Neural cell (in vitro differentiated cells): ENCODE data around the gene PARVA. TPM values are rescaled to one million over a fixed set of nuclear protein-coding genes. Genes with fewer than 3 reads are reported as not detected.
"Not testable (repeated sequence)": the region's sequence is repeated elsewhere in the genome, so short reads cannot be mapped to it uniquely, and the experiment has no call there.

Experiments
- H2AFZ ChIP-seq: fragments of 200-600, 300-800 bp; sonication (generic), shearing (Covaris generic); 2 replicates; pipeline ENCODE4 v1.6.0; 2014; ENCODE audit warnings: low read depth, mild to moderate bottlenecking, antibody characterized with exemption, low read length, moderate library complexity
- H3F3A ChIP-seq: fragments of 200-600 bp; shearing (Covaris generic); 2 replicates; pipeline ENCODE4 v1.6.1; 2016; ENCODE audit warnings: mild to moderate bottlenecking, moderate library complexity, mixed read lengths, antibody characterized with exemption, low read length; ENCODE audit not compliant: insufficient read depth, poor library complexity, severe bottlenecking
- H3K27ac ChIP-seq: fragments of 200-600, 300-800 bp; sonication (generic), shearing (Covaris generic); 2 replicates; pipeline ENCODE4 v1.5.1; 2014; ENCODE audit warnings: mild to moderate bottlenecking, low read length, moderate library complexity
- H3K27me3 ChIP-seq: fragments of 300-800, 200-600 bp; sonication (generic), shearing (Covaris generic); 2 replicates; pipeline ENCODE4 v1.6.0; 2014; ENCODE audit warnings: mild to moderate bottlenecking, low read depth, low read length, moderate library complexity; ENCODE audit not compliant: insufficient read depth
- H3K36me3 ChIP-seq: fragments of 300-800, 200-600 bp; sonication (generic), shearing (Covaris generic); 2 replicates; pipeline ENCODE4 v1.5.1; 2014; ENCODE audit warnings: mild to moderate bottlenecking, antibody characterized with exemption, low read length, moderate library complexity; ENCODE audit not compliant: insufficient read depth
- H3K4me2 ChIP-seq: fragments of 300-800, 200-600 bp; sonication (generic), shearing (Covaris generic); 2 replicates; pipeline ENCODE4 v1.6.0; 2014; ENCODE audit warnings: mild to moderate bottlenecking, low read length
- H3K4me3 ChIP-seq: fragments of 300-800, 200-600 bp; sonication (generic), shearing (Covaris generic); 2 replicates; pipeline ENCODE4 v1.5.1; 2014; ENCODE audit warnings: mild to moderate bottlenecking, low read length, moderate library complexity
- H3K79me2 ChIP-seq: fragments of 200-600 bp; shearing (Covaris generic); replicated peaks from 2 replicates; pipeline ENCODE4 v1.6.0; 2014; ENCODE audit warnings: mild to moderate bottlenecking, low read length, moderate library complexity; ENCODE audit not compliant: insufficient read depth
- H3K9ac ChIP-seq: fragments of 300-800, 200-600 bp; sonication (generic), shearing (Covaris generic); 2 replicates; pipeline ENCODE4 v1.6.1; 2016; ENCODE audit warnings: mild to moderate bottlenecking, low read length, mixed read lengths
- H3K9me2 ChIP-seq: fragments of 200-600 bp; shearing (Covaris generic); 2 replicates; pipeline ENCODE4 v1.6.1; 2016; ENCODE audit warnings: mild to moderate bottlenecking, low read length, mixed read lengths; ENCODE audit not compliant: insufficient read depth
- H3K9me3 ChIP-seq: fragments of 200-600, 300-800 bp; sonication (generic), shearing (Covaris generic); 2 replicates; pipeline ENCODE4 v1.6.1; 2016; ENCODE audit warnings: mild to moderate bottlenecking, mixed run types, low read length, moderate library complexity, mixed read lengths
- H4K20me1 ChIP-seq: fragments of 200-600 bp; shearing (Covaris generic); 2 replicates; pipeline ENCODE4 v1.6.1; 2016; ENCODE audit warnings: mild to moderate bottlenecking, mixed run types; ENCODE audit not compliant: insufficient read depth
- EP300 ChIP-seq: fragments of 450-650 bp; conservative IDR thresholded peaks from 2 replicates; pipeline ENCODE4 v1.6.1; 2014; ENCODE audit warnings: antibody characterized with exemption, mild to moderate bottlenecking, moderate library complexity; ENCODE audit not compliant: poor library complexity, severe bottlenecking
- EZH2 ChIP-seq: fragments of 200-600, 300-800 bp; shearing (Covaris generic), sonication (generic); IDR thresholded peaks from 2 replicates; pipeline ENCODE4 v1.6.1; 2014; ENCODE audit warnings: antibody characterized with exemption, low read length, borderline replicate concordance, mild to moderate bottlenecking; ENCODE audit not compliant: insufficient read depth, poor library complexity, severe bottlenecking
- MXI1 ChIP-seq: fragments of 450-650 bp; conservative IDR thresholded peaks from 2 replicates; pipeline ENCODE4 v1.6.1; 2014; ENCODE audit warnings: antibody characterized with exemption, mild to moderate bottlenecking; ENCODE audit not compliant: poor library complexity, severe bottlenecking
- POLR2AphosphoS5 ChIP-seq: IDR thresholded peaks from 2 replicates; pipeline ENCODE4 v1.6.1; 2012
- RAD21 ChIP-seq: fragments of 450-650 bp; conservative IDR thresholded peaks from 2 replicates; pipeline ENCODE4 v1.6.1; 2014; ENCODE audit warnings: antibody characterized with exemption, mild to moderate bottlenecking, moderate library complexity
- SMC3 ChIP-seq: fragments of 450-650 bp; conservative IDR thresholded peaks from 2 replicates; pipeline ENCODE4 v1.6.1; 2014; ENCODE audit warnings: antibody characterized with exemption, mild to moderate bottlenecking, moderate library complexity; ENCODE audit not compliant: poor library complexity
- TAF1 ChIP-seq: IDR thresholded peaks from 2 replicates; pipeline ENCODE4 v1.6.1; 2012; ENCODE audit warnings: low read depth
- polyA plus RNA-seq: library from polyadenylated mRNA; depleted of rRNA; stranded (reverse); fragments of >200 nt; gene quantifications from 2 replicates; pipeline ENCODE4 v1.2.3, GENCODE V29; 2014
- TF ChIP-seq, protein P1 (sequence below): IDR thresholded peaks from 2 replicates; pipeline ENCODE4 v1.6.1; 2012; ENCODE audit warnings: borderline replicate concordance
- TF ChIP-seq, protein P2 (sequence below): fragments of 450-650 bp; IDR thresholded peaks from 2 replicates; pipeline ENCODE4 v1.5.1; 2014; ENCODE audit warnings: antibody characterized with exemption, mild to moderate bottlenecking, moderate library complexity; ENCODE audit not compliant: poor library complexity, severe bottlenecking

Gene PARVA
- polyA plus RNA-seq, 1 donor from 2014 or later: 0.94 TPM

DNA sequence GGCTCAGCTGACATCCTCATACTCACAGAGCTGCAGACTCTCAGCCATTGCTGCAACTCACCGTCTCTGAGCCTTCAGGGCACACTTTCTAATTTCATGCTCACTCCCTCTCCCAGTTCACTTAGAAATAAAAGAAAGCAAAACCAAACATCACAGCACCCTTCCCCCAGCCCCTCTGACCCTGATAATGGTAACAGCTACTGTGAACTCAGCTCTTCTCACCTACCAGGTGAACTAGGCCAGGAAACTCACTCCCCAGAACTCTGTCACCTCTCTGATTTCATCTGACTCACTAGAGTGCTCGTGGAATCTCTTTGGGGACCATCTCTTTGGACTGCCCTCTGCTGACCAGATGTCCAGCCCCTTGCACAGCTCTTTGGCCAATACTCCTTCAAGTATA is 14.5 kb upstream of the PARVA start:
- Histone ChIP-seq H3F3A (no peaks in the 10 kb centered on the region), H2AFZ (no peak overlapping the region), H3K27ac (no peak overlapping the region), H3K27me3 (no peaks in the 10 kb centered on the region), H3K9me3 (no peaks in the 10 kb centered on the region), H3K9me2 (no peaks in the 10 kb centered on the region), H3K36me3 (no peaks in the 10 kb centered on the region), H3K9ac (no peak overlapping the region), H3K79me2 (no peaks in the 10 kb centered on the region), H4K20me1 (no peaks in the 10 kb centered on the region), H3K4me3 (no peak overlapping the region), H3K4me2 (no peak overlapping the region)
- TF ChIP-seq EP300: no peak
- no peak for TF ChIP-seq EZH2
- TF ChIP-seq POLR2AphosphoS5: no peak
- TF ChIP-seq, protein P1, sequence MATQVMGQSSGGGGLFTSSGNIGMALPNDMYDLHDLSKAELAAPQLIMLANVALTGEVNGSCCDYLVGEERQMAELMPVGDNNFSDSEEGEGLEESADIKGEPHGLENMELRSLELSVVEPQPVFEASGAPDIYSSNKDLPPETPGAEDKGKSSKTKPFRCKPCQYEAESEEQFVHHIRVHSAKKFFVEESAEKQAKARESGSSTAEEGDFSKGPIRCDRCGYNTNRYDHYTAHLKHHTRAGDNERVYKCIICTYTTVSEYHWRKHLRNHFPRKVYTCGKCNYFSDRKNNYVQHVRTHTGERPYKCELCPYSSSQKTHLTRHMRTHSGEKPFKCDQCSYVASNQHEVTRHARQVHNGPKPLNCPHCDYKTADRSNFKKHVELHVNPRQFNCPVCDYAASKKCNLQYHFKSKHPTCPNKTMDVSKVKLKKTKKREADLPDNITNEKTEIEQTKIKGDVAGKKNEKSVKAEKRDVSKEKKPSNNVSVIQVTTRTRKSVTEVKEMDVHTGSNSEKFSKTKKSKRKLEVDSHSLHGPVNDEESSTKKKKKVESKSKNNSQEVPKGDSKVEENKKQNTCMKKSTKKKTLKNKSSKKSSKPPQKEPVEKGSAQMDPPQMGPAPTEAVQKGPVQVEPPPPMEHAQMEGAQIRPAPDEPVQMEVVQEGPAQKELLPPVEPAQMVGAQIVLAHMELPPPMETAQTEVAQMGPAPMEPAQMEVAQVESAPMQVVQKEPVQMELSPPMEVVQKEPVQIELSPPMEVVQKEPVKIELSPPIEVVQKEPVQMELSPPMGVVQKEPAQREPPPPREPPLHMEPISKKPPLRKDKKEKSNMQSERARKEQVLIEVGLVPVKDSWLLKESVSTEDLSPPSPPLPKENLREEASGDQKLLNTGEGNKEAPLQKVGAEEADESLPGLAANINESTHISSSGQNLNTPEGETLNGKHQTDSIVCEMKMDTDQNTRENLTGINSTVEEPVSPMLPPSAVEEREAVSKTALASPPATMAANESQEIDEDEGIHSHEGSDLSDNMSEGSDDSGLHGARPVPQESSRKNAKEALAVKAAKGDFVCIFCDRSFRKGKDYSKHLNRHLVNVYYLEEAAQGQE: no peak
- no peak for TF ChIP-seq TAF1
- TF ChIP-seq SMC3: no peak
- no peak for TF ChIP-seq MXI1
- no peak for TF ChIP-seq RAD21
- TF ChIP-seq, protein P2, sequence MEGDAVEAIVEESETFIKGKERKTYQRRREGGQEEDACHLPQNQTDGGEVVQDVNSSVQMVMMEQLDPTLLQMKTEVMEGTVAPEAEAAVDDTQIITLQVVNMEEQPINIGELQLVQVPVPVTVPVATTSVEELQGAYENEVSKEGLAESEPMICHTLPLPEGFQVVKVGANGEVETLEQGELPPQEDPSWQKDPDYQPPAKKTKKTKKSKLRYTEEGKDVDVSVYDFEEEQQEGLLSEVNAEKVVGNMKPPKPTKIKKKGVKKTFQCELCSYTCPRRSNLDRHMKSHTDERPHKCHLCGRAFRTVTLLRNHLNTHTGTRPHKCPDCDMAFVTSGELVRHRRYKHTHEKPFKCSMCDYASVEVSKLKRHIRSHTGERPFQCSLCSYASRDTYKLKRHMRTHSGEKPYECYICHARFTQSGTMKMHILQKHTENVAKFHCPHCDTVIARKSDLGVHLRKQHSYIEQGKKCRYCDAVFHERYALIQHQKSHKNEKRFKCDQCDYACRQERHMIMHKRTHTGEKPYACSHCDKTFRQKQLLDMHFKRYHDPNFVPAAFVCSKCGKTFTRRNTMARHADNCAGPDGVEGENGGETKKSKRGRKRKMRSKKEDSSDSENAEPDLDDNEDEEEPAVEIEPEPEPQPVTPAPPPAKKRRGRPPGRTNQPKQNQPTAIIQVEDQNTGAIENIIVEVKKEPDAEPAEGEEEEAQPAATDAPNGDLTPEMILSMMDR: no peak

DNA sequence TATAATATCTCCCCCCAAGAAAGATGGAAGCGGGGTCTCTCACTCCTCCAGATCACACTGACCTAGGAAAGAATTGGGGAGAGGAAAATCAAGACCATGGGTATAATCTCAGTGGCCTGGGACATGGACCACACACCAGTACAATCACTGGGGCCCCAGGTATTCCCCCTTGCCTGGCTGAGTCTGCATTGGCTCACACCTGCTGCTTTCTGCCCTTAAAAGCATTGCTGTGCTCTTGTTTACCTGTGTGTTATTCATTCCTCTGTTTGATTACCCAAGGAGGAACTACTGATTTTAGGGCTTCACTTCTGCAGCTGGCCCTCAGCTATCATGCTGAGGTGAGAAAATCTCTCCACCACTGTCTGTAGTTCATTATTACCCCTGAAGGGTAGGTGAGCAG is 14.0 kb upstream of the PARVA start:
- TF ChIP-seq MXI1: no peak
- TF ChIP-seq EP300: no peak
- TF ChIP-seq SMC3: no peak
- no peak for TF ChIP-seq TAF1
- TF ChIP-seq RAD21: no peak
- no peak for TF ChIP-seq EZH2
- TF ChIP-seq, protein P1: no peak
- TF ChIP-seq, protein P2: no peak
- no peak overlapping the region for H3K4me2 ChIP-seq

DNA sequence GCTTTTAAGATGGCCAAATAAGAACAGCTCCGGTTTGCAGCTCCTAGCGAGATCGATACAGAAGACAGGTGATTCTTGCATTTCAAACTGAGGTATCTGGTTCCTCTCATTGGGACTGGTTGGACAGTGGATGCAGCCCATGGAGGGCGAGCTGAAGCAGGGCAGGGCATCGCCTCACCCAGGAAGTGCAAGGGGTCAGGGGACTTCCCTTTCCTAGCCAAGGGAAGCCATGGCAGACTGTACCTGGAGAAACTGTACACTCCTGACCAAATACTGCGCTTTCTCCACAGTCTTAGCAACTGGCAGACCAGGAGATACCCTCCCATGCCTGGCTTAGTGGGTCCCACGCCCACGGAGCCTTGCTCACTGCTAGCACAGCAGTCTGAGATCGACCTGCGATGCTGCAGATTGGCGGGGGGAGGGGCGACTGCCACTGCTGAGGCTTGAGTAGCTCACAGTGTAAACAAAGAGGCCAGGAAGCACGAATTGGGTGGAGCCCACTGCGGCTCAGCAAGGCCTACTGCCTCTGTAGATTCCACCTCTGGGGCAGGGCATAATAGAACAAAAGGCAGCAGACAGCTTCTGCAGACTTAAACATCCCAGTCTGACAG is 11.3 kb upstream of the PARVA start:
- H3F3A ChIP-seq, H3K79me2 ChIP-seq, H3K27me3 ChIP-seq, H3K36me3 ChIP-seq, H3K4me3 ChIP-seq, H3K9ac ChIP-seq, H3K27ac ChIP-seq, H2AFZ ChIP-seq, H3K9me2 ChIP-seq, H4K20me1 ChIP-seq, H3K9me3 ChIP-seq, H3K4me2 ChIP-seq: not testable (repeated sequence)

More for the DNA sequence above, 14.0 kb upstream of the PARVA start:
- H3K36me3 ChIP-seq: no peaks in the 10 kb centered on the region
- no peaks in the 10 kb centered on the region for H3K79me2 ChIP-seq
- no peaks in the 10 kb centered on the region for H3K9me3 ChIP-seq
- no peaks in the 10 kb centered on the region for H3K9me2 ChIP-seq
- H3K27ac ChIP-seq: no peak overlapping the region
- H4K20me1 ChIP-seq: no peaks in the 10 kb centered on the region
- H3F3A ChIP-seq: no peaks in the 10 kb centered on the region
- H3K9ac ChIP-seq: no peak overlapping the region
- no peak overlapping the region for H2AFZ ChIP-seq
- no peaks in the 10 kb centered on the region for H3K27me3 ChIP-seq
- no peak overlapping the region for H3K4me3 ChIP-seq
